Right cardiac atrium (tissue), 5 donors: ENCODE results near the gene ZNF48. TPM values are rescaled to one million over a fixed set of nuclear protein-coding genes. Genes with fewer than 3 reads are reported as not detected.

Source experiments
- ATAC-seq, 2 donors: fragments of 200-7000 bp; cut with Tn5 transposase; one replicate each; pipeline versions ENCODE4 v1.8.0 to v1.9.1; 2020; ENCODE audit warnings: moderate library complexity in 2 of 2, mild to moderate bottlenecking in 1 of 2
- DNase-seq, 3 donors: peaks; one replicate each; pipeline ENCODE4 v3.0.0-alpha.2; 2020
- H3K27ac ChIP-seq: one replicate; pipeline ENCODE4 v1.5.1; 2013; ENCODE audit warnings: mild to moderate bottlenecking, low read length, control low read depth, moderate library complexity
- H3K27me3 ChIP-seq: one replicate; pipeline ENCODE4 v1.6.1; 2013; ENCODE audit not compliant: control insufficient read depth, insufficient read depth
- H3K4me1 ChIP-seq: one replicate; pipeline ENCODE4 v1.6.1; 2013; ENCODE audit warnings: low read length; ENCODE audit not compliant: control insufficient read depth, insufficient read depth
- H3K4me3 ChIP-seq: one replicate; pipeline ENCODE4 v1.5.1; 2013; ENCODE audit warnings: low read length, control low read depth
- H3K9me3 ChIP-seq: one replicate; pipeline ENCODE4 v1.6.1; 2013; ENCODE audit warnings: low read length; ENCODE audit not compliant: control insufficient read depth
- WGBS: extraction: QIAGEN DNeasy Blood & Tissue Kit; methylation state at CpG from one replicate; pipeline ENCODE4 v1.1.7; 2013; 5-methylcytosine and 5-hydroxymethylcytosine counted together
- intact Hi-C, 4 donors: fragments of 100-400 bp; cut with DNase I; formaldehyde crosslinking; loops; one replicate each; pipeline versions ENCODE4 v1.11.0 to v1.14.0; 2022 to 2023
- polyA plus RNA-seq: library from polyadenylated mRNA; stranded (reverse); fragments of 200-250 nt; gene quantifications from one replicate; pipeline ENCODE4 v1.2.3, GENCODE V29; 2013
- total RNA-seq, 4 donors: library from RNA; stranded (reverse); fragmentation: NEBNext Ultra II Directional; extraction: Animal tissue kit (Norgen Biotek cat#: 25700); gene quantifications; one replicate each; pipeline ENCODE4 v1.2.1, GENCODE V29; 2021
- donor health status: healthy with polysubstance abuse.
- donor health status: DM: no; HTN: yes; CAD: no.
- donor health status: DM: no; HTN: no; CAD: no.
- donor health status: DM: no; HTN: yes; CAD: no; lungs with severe emphysema.
- donor health status: DM: yes; HTN: yes; CAD: no.

ZNF48 gene
- total and polyA plus RNA-seq, 5 donors = 3.6 to 8.0 (median 7.4) TPM

DNA sequence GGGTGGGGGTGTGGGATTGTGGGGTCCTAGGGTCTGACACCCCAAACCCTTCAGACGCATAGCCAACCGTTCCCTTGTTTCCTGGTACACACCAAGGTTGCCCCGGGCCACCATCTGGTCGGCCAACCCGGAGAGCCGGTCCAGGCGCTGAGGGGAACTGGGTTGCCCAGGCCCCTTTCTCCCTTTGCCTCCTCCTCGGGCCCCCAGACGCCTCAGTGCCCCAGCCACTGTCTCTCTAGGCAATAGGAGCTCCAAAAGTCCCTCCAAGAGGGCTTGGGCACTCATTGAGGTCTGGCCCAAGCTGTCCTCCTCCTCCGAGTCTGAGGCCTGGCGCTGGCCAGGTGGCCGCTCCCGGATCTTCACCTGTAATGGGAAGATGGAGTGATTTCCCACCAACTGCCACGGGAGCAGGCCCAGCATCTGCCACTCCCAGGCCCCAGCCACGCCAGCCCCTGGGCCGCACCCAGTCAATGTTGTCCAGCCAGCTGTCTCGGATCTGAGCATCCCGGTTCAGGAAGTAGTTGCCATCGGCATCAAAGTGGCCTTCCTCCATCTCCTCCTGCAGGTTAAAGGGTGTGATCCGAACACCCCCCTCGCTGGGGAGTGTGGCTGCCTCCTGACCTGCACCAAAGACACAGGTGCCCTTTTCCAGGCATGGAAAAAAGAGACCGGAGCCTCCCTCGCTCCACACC lies 41.6 kb upstream of the ZNF48 start:
- 89% methylated on average over 23 of the region's 23 CpGs for WGBS
- intact Hi-C loops = loop anchor here in 1 of 4 donors (10.0 kb wide), 1 partner anchor 51 kb away; the partner anchor contains the start of gene ZNF771
- Histone ChIP-seq H3K9me3 (no peaks in the 10 kb centered on the region), H3K27me3 (no peaks in the 10 kb centered on the region), H3K4me1 (peaks cover 16% of the 10 kb centered on the region), H3K27ac (no peak overlapping the region), H3K4me3 (no peak overlapping the region)
- peak in 2 of 3 donors; percentile 63 to 67 for DNase-seq
- ATAC-seq = no peak

- peak; percentile 23 to 44 for ATAC-seq
- Histone ChIP-seq H3K27me3 (no peaks in the 10 kb centered on the region), H3K9me3 (no peaks in the 10 kb centered on the region), H3K4me3 (peak overlapping the region; percentile 84), H3K4me1 (peaks cover 16% of the 10 kb centered on the region), H3K27ac (peak overlapping the region; percentile 95)
- WGBS = 1% methylated on average over 36 of the region's 36 CpGs
- peak in 1 of 3 donors; percentile 47 for DNase-seq
- intact Hi-C loops = loop anchor here in 1 of 4 donors (10.0 kb wide), 1 partner anchor 50 kb away; the partner anchor contains the start of gene ZNF771
Observed at GRCh38 chr16:30354423-30355143, 40.6 kb upstream of the ZNF48 start.

DNA sequence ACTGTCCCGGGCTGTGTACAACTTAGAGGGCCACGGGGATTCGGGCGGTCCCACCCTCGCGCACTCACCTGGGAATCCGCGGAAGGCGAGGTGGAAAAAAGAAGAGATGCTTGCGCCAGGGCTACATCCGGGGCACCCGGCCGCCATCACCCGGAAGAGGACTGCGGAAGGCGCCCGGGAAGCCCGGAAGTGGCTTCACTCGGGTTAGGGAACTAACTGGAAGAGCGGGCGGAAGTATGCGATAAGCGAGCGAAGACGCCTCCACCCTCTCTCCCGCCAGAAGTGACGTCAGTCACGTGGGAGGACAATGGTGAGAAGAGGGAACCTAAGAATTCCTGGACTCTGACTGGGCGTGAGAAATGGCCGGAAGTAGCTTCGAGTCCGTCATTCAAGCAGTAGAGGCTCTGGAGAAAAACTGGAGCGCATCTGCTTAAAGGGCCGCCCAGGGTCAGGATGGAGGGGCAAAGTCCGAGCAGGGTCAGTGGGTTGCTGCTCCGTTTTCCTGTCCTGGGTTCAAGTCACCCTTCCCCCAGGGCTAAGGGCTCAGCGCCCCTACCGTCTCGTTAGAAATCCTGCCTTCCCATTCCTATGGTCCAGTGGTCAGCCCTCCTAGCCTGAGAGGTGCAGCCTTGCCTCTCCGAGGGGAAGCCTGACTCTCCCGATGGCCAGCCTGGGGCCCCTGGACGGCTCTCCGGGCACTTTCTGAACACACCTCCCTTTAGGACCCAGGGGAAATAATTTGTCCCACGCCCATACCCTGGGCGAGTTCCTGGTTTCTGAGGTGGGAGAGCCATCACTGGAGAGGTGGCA lies 39.9 kb upstream of the ZNF48 start, which contains the start of gene CD2BP2:
Gene CD2BP2, minus strand, starts transcription at position 165 of the 810 bp plus-strand sequence. CDS start 627 bp downstream, outside the sequence.
- Histone ChIP-seq H3K9me3 (no peaks in the 10 kb centered on the region), H3K27ac (peak within 1 kb of the TSS; percentile 98), H3K4me1 (peaks cover 16% of the 10 kb centered on the region), H3K27me3 (no peaks in the 10 kb centered on the region), H3K4me3 (peak within 1 kb of the TSS; percentile 84)
- intact Hi-C loops = loop anchor here in 1 of 4 donors (10.0 kb wide), 1 partner anchor 49 kb away; the partner anchor contains the start of gene ZNF771
- ATAC-seq (peak; percentile 91 to 92), DNase-seq (peak; percentile 98)
- under 1% methylated on average over 45 of the region's 45 CpGs for WGBS

GRCh38 chr16:30355954-30356308 lies 39.3 kb upstream of the ZNF48 start:
- peak overlapping the region; percentile 98 for H3K27ac ChIP-seq
- no peaks in the 10 kb centered on the region for H3K9me3 ChIP-seq
- no peaks in the 10 kb centered on the region for H3K27me3 ChIP-seq
- DNase-seq (no peak), ATAC-seq (no peak)
- intact Hi-C loops = loop anchor here in 1 of 4 donors (10.0 kb wide), 1 partner anchor 49 kb away; the partner anchor contains the start of gene ZNF771
- WGBS = 58% methylated on average over 7 of the region's 7 CpGs
- peak overlapping the region; percentile 84 for H3K4me3 ChIP-seq
- peaks cover 16% of the 10 kb centered on the region for H3K4me1 ChIP-seq

DNA sequence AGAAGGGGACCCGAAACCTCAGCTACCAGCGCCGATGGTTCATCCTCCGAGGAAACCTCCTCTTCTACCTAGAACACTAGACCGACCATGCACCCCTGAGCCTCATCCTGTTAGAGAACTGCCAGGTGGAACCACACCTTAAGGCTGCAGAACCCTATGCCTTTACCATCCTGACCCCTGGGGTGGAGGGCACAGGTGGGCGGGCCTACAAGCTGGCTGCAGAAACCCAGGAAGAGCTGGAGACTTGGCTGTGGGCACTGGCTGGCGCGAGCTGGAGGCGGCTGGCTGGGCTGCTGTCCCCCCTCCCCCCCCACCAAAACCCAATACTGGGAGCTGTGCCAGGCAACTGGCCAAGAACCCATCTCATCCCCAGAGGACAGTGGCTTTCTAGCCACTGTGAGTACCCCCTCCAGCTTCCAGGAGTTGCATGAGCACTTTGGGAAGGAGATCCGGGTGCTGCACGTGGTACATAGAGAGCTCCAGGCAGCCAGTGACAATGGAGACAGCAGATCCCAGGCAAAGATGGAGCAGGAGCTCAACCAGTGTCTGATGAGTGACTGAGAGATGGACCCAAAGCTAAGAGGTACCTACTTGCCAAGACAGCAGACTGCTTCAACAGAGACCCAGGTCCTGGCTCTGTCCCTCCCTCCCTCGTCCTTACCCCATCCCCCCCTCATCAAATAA lies 38.7 kb upstream of the ZNF48 start:
- ATAC-seq (no peak), DNase-seq (peak in 2 of 3 donors; percentile 67 to 71)
- no peaks in the 10 kb centered on the region for H3K9me3 ChIP-seq
- no peak overlapping the region for H3K4me3 ChIP-seq
- intact Hi-C loops = loop anchor here in 1 of 4 donors (10.0 kb wide), 1 partner anchor 48 kb away; the partner anchor contains the start of gene ZNF771
- peaks cover 14% of the 10 kb centered on the region for H3K4me1 ChIP-seq
- 69% methylated on average over 12 of the region's 12 CpGs for WGBS
- H3K27ac ChIP-seq = peak overlapping the region; percentile 98
- no peaks in the 10 kb centered on the region for H3K27me3 ChIP-seq

- Histone ChIP-seq H3K9me3 (no peaks in the 10 kb centered on the region), H3K4me1 (peaks cover 10% of the 10 kb centered on the region), H3K27ac (no peak overlapping the region), H3K4me3 (no peak overlapping the region), H3K27me3 (no peaks in the 10 kb centered on the region)
- ATAC-seq (no peak), DNase-seq (no peak)
- WGBS = 66% methylated on average over 5 of the region's 5 CpGs
- intact Hi-C loops = loop anchor here in 1 of 4 donors (10.0 kb wide), 1 partner anchor 48 kb away; the partner anchor contains the start of gene ZNF771
Observed at GRCh38 chr16:30357085-30357714, 38.0 kb upstream of the ZNF48 start.

DNA sequence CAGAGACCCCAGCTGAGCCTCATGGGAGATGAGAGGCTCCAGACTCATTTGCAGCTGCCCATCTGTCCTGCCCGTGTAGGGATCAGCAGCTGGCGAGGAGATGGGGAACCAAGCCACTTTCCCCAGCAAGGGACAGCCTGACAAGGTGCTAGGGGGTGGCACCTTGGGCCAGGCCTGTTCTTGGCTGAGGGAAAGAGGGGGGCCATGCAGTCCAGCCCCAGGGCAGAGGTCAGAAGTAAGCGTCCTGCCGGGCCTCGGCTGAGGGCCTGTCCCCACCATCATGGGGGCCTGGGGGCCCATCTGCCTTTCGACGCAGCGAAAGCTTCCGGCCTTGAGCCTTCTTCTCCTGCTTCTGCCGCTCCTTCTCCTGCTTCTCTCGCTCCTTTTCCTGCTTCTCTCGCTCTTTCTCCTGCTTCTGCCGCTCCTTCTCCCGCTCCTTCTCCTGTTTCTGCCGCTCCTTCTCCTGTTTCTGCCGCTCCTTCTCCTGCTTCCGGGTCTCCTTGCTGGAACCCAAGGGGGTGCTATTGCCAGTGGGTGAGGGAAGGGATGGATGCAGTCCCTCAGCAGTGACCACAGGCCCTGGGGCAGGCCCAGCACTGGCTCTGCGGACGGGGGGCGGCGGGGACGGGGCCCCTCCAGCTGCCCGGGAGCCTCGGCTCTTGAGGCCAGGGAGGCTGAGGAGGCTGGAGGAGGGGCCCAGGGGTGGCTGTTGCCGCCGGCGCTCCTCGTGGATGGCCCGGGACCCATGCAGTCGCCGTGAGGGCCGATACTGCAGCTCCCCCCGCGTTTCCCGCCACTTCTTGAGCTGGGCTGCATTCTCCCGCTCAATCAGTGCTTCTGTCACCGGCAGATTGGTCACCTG lies 37.3 kb upstream of the ZNF48 start:
- intact Hi-C loops = loop anchor here in 1 of 4 donors (10.0 kb wide), 1 partner anchor 47 kb away; the partner anchor contains the start of gene ZNF771
- H3K27me3 ChIP-seq = no peaks in the 10 kb centered on the region
- DNase-seq (peak in 2 of 3 donors; percentile 43 to 53), ATAC-seq (no peak)
- no peak overlapping the region for H3K27ac ChIP-seq
- H3K4me1 ChIP-seq = peaks cover 3% of the 10 kb centered on the region
- 85% methylated on average over 37 of the region's 37 CpGs for WGBS
- no peaks in the 10 kb centered on the region for H3K9me3 ChIP-seq
- H3K4me3 ChIP-seq = no peak overlapping the region

- peaks cover 2% of the 10 kb centered on the region for H3K4me1 ChIP-seq
- WGBS = 94% methylated on average over 9 of the region's 9 CpGs
Observed at GRCh38 chr16:30358577-30358936, 36.7 kb upstream of the ZNF48 start.

More at GRCh38 chr16:30358577-30358936, 36.7 kb upstream of the ZNF48 start:
- H3K4me3 ChIP-seq = no peak overlapping the region
- ATAC-seq (no peak), DNase-seq (peak in 1 of 3 donors; percentile 2)
- no peaks in the 10 kb centered on the region for H3K9me3 ChIP-seq
- no peaks in the 10 kb centered on the region for H3K27me3 ChIP-seq
- intact Hi-C loops = loop anchor here in 1 of 4 donors (10.0 kb wide), 1 partner anchor 46 kb away; the partner anchor contains the start of gene ZNF771
- no peak overlapping the region for H3K27ac ChIP-seq
